Fibroblast of villous mesenchyme (primary cell): ENCODE results near the gene DUSP8. TPM values are rescaled to one million over a fixed set of nuclear protein-coding genes. Genes with fewer than 3 reads are reported as not detected.
"Not testable (repeated sequence)": the region's sequence is repeated elsewhere in the genome, so short reads cannot be mapped to it uniquely, and the experiment has no call there.

Source experiments
- DNase-seq: peaks from one replicate; pipeline ENCODE4 v3.0.0-alpha.2; 2010; ENCODE audit warnings: low read depth
- H3K4me3 ChIP-seq: 2 replicates; pipeline ENCODE4 v1.5.1; 2011; ENCODE audit warnings: low read depth, mild to moderate bottlenecking, low read length
- total RNA-seq: library from RNA; depleted of rRNA; stranded (reverse); fragments of >200 nt; gene quantifications from 2 replicates; pipeline ENCODE4 v1.2.3, GENCODE V29; 2012
- TF ChIP-seq, protein P1 (sequence below): IDR thresholded peaks from 2 replicates; pipeline ENCODE4 v1.5.1; 2012; ENCODE audit warnings: low read depth, mild to moderate bottlenecking, low read length; ENCODE audit not compliant: insufficient read depth

DUSP8 gene
- total RNA-seq, 1 donor: 0.86 TPM

DNA sequence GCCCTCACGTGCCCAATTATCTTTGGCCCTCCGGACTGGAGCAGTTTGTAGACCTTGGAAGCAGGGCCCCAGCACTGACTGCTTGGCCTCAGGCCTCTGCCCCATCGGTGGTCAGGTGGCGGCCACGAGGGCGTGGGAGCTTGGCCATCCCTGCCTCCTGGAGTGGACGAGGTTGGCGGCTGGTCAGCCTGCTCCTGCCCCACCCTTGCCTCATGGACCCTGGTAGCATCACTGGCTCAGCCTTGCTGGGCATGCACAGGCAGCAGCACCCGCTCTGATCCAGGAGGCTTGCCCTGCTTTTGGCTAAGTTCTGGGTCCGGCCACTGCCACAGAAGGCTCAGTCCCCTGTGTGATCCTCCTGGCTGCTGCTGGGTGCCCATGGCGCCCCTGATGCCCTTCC lies 32.1 kb upstream of the DUSP8 start:
- TF ChIP-seq, protein P1, sequence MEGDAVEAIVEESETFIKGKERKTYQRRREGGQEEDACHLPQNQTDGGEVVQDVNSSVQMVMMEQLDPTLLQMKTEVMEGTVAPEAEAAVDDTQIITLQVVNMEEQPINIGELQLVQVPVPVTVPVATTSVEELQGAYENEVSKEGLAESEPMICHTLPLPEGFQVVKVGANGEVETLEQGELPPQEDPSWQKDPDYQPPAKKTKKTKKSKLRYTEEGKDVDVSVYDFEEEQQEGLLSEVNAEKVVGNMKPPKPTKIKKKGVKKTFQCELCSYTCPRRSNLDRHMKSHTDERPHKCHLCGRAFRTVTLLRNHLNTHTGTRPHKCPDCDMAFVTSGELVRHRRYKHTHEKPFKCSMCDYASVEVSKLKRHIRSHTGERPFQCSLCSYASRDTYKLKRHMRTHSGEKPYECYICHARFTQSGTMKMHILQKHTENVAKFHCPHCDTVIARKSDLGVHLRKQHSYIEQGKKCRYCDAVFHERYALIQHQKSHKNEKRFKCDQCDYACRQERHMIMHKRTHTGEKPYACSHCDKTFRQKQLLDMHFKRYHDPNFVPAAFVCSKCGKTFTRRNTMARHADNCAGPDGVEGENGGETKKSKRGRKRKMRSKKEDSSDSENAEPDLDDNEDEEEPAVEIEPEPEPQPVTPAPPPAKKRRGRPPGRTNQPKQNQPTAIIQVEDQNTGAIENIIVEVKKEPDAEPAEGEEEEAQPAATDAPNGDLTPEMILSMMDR: no peak
- DNase-seq: no peak
- no peak overlapping the region for H3K4me3 ChIP-seq

DNA sequence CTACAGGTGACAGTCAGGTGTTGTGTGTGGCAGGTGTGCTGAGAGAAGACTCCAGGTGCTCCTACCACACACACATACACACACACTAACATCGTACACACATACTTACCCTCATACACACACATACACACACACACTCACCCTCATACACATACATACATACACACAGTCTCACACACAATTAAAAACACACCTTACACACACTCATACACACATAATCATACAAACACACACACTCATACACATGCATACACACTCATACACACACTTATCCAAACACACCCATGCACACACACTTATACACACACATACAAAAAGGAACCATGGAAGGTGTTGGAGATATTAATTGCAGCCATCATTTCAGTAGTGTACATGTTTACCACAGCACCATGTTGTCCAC lies 31.6 kb upstream of the DUSP8 start:
- no peak for DNase-seq
- TF ChIP-seq, protein P1: no peak
- H3K4me3 ChIP-seq: no peak overlapping the region

DNA sequence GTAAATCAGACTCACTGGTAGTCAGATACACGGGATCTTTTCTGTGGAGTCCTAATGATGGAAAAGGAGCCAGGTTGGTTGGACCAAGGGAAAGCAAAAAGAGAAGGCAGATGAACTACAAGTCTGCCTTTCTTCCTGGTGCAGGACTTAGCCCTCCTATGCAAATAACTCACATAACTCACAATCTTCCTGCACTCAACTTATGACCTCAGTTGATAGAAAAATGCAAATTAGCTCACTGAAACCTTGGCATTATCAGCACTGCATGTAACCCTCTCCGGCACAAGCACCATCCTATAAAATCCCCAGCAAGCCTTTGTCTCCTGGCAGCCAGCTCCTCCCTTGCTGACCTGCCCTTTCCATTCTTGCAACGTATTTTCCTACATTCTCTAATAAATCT lies 29.6 kb upstream of the DUSP8 start:
- DNase-seq, H3K4me3 ChIP-seq: not testable (repeated sequence)

DNA sequence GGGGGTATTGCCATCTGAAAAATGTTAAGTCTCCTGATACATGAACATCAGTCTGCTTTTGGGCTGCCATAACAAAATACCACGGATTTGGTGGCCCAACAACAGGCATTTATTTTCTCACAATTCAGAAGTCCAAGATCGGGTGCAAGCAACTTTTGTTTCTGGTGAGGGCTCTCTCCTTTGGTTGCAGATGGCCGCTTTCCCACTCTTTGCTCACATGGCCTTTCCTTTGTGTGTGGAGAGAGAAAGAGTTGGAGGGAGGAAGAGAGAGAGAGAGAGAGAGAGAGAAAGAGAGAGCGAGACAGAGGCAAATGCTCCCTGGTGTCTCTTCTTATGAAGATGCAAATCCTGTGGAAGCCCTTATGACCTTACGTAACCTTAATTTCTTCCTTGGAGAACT lies 28.6 kb upstream of the DUSP8 start:
- DNase-seq: no peak
- TF ChIP-seq, protein P1: no peak
- no peak overlapping the region for H3K4me3 ChIP-seq

DNA sequence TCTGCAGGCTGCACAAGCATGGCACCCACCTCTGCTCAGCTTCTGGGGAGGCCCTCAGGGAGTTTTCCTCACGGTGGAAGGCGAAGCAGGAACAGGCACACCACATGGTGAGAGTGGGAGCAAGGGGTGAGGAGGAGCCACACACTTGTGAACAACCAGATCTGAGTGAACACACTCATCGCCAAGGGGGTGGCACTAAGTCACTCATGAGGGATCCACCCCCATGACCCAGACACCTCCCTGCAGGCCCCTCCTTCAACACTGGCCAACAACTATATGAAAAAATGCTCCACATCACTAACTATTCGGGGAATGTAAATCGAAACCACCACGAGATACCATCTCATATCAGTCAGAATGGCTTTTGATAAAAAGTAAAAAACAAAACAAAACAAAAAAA lies 26.7 kb upstream of the DUSP8 start:
- no peak overlapping the region for H3K4me3 ChIP-seq
- no peak for DNase-seq
- TF ChIP-seq, protein P1: no peak

DNA sequence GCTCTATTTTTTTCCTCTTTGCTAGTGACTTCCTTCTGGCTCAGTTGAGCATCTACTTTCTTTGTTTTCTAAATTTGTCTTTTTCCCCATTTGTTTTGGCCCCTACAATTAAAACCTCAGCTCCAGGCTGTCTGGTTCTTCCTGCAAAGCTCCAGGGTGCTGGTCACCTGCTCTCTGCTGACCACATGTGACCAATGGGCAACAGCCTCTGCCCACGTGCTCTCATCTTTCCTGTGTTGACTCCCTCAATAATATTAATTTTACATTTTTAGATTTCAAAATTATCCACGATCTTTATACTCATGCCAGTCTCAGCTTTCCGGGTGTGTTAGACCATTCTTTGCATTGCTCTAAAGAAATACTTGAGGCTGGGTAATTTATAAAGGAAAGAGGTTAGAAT lies 26.3 kb upstream of the DUSP8 start:
- DNase-seq, H3K4me3 ChIP-seq: not testable (repeated sequence)

DNA sequence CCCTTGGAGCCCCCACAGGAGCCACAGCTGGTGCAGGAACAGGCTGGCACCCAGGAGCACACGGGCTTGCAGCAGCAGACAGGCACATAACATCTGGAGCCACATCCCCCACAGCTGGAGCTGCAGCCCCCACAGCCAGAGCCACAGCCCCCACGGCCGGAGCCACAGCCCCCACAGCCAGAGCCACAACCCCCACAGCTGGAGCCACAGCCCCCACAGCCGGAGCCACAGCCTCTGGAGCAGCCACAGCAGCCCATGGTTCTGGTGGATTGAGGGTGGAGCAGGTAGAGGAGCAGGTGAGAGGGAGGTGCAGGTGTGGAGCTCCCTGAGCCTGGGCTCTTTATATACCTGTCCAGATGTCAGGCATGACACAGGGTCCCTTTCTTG lies 25.9 kb upstream of the DUSP8 start, which contains the start of gene KRTAP5-2:
Gene KRTAP5-2 (minus strand): TSS at position 301 of the 387 bp plus-strand sequence. CDS start 44 bp downstream, at position 257.
- DNase-seq: no peak
- H3K4me3 ChIP-seq: no peak within 1 kb of the TSS
- TF ChIP-seq, protein P1: no peak

DNA sequence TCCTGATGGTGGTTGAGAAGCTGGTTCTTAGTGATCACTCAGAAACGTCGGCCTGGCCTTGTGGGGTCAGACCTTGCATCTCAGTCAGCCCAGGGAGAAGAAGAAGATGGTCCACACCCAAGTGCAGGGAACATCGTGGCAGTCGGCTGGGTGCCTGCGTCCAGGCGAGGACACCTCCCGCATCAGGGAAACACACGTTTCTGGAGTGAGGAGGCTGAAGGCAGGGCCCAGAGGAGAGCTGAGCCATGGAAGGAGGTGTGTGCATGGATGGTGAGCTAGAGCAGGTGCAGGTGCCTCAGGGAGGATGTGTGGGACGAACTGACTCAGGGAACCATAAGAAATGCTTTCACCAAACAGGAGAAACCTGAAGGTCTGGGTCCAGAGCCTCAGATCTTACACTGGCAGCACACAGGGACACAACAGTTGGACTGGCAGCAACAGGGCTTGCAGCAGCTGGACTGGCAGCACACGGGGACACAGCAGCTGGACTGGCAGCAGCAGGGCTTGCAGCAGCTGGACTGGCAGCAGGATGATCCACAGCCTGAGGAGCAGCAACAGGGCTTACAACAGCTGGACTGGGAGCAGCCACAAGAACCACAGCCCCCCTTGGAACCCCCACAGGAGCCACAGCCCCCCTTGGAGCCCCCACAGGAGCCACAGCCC lies 25.4 kb upstream of the DUSP8 start:
- no peak for DNase-seq
- TF ChIP-seq, protein P1: no peak
- H3K4me3 ChIP-seq: no peak overlapping the region

DNA sequence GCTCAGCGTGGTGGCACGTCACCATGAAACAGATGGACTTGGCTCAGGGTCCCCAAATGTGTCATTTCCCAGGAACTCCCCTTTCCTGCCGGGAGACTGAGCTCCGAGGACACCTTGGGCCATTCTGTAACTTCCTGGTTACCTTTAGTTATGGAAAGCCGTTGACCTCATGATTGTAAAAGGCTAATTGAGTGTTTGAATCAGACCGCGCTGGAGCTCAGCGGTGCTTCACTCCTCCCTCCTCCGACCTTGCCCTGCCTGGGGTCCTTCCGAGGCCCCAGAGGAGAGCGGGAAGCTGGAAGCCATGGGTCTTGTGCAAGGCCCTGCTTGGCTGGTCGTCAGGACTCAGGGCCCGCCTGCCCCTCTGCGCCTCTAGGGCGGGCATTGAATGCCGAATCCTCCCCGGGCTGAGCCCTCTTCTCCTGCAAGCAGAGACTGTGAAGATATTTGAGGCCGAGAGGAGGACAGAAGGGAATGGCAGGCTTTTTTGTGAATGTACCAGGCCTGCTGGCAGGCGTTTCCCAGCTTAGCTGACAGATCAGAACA lies 24.6 kb upstream of the DUSP8 start:
- not testable (repeated sequence) for H3K4me3 ChIP-seq, DNase-seq

DNA sequence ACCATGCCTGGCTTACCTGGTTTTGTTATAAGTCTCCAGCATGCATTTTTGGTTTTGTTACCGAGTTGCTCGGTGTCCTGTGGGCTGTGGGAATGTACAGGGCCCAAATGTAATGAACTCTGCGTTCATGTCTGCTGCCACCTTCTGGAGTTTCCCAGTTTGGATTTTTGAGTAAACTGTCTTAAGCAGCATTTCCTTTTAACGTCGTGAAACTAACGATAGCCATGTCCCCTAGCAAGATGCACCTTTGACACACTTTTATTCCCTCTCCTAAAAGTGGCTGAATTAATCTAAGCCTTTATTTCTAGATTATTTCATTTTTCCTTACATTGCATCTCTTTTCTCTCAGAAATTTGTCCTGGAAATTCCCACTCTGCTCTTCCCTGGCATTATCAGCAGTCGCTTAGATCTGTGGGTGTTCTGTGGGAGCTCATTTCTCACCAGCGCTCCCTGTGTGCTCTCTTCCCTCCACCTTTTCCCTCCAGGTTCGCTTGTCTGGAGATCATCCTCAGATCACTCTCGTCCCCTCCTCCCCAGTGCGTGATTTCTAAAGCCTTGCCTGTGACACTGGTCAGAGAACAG lies 24.0 kb upstream of the DUSP8 start:
- DNase-seq: not testable (repeated sequence)

More for the DNA sequence above, 24.0 kb upstream of the DUSP8 start:
- not testable (repeated sequence) for H3K4me3 ChIP-seq
